ENCODE measurements around the gene ENSA.
"Not testable (repeated sequence)": the region's sequence is repeated elsewhere in the genome, so short reads cannot be mapped to it uniquely, and the experiment has no call there.

The ENSA gene, protein sequence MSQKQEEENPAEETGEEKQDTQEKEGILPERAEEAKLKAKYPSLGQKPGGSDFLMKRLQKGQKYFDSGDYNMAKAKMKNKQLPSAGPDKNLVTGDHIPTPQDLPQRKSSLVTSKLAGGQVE

DNA sequence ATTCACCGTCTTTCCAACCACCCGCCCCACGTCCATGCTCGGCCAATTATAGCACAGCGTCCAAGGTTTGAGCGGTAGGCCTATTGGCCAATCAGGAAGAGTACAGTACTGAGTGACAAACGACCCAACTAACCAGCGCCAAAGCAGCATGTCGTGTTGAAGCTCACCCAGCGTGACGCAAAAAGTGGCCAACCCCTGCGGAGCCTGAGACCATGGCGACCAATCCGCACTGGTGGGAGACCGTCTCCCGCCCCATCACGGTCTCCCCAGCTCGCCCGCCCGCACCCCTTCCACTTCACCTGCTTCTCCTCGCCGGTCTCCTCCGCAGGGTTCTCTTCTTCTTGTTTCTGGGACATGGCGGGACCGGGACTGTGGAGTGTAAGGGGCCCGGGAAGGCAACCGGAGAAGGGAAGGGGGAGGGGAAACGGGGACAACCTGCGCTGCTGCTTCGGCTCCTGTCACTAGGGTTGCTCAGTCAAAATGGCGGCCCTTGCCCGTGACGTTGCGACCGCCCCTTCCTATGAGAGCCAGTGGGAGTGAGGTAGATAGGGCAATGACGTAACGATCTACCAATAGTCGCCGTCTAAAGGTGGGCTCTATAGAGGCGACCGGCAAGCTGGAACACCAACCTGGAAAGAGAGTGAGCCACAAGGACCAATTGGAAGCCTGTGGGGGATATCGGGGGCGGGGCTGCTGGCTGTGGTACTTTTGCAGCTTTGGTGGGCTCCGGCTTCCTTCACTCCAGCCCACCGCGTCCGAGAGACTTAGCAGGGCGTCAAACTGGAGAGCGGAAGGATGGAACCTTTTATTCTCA is at the start of gene ENSA:
ENSA (minus strand) TSS at position 498 of the 814 bp plus-strand sequence; CDS start at position 356, 142 bp downstream.
- DNase-seq = peak; percentile 98

DNA sequence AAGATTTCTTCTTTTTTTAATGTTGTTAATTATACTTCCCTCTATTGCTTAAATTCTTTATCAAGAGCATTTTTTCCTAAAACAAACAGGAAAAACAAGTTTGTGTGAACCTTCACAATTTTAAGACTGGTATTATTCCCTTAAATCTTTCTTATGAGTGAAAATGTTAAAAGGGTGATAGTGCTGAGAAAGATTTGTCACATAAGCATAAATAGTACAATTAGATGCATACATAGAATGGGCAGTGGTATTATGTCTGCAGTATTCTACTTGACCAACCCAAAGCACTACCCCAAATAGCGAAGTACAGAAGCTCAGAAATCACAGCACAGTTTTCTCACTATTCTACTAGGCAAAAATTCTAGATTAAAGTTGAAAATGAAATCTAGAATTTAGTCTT is 49.6 kb upstream of the ENSA start:
- no peak for DNase-seq

DNA sequence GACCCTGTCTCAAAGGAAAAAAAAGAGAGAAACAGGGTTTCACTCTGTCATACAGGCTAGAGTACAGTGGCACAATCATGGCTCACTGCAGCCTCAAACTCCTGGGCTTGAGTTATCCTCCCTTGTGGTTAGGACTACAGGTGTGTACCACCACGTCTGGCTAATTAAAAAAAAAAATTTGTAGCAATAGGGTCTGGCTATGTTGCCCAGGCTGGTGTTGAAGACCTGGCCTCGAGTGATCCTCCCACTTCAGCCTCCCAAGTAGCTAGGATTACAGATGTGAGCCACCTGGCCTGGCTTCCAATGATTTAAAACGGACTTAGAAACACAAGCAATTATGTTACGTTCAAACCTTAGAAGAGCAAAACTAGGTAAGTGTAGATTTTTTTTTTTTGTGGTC is 45.5 kb upstream of the ENSA start:
- DNase-seq = no peak

DNA sequence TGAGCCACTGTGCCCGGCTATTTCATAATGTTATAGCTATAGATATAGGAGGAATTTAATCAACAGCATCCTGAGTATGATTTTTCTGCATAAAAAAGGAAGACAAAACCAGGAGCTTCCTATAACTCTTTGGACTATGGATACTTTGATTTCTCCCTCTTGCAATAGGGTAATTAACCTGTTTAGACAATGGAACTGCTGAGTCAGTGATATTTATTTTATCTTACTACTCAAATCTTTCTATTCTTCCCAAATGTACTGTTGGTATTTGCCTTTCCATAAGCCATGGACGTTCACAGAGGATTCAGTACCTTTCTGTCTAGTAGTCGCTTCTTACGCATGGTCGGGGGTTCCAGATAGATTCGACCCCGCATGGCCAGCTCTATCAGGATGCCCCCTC is 33.9 kb upstream of the ENSA start:
- no peak for DNase-seq

DNA sequence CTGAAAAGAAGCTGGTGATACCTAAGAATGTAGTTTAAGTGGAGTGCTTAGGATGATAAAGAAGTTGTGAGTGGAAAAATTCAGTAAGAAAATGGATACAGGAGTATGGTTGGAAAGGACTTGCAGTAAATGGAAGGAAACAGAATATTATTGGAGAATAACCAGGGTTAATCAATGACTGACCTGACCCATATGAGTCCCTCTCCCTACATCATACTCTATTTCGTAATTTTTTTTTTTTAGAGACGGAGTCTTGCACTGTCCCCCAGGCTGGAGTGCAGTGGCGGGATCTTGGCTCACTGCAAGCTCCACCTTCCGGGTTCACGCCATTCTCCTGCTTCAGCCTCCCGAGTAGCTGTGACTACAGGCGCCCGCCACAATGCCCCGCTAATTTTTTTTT is 33.4 kb upstream of the ENSA start:
- no peak for DNase-seq

DNA sequence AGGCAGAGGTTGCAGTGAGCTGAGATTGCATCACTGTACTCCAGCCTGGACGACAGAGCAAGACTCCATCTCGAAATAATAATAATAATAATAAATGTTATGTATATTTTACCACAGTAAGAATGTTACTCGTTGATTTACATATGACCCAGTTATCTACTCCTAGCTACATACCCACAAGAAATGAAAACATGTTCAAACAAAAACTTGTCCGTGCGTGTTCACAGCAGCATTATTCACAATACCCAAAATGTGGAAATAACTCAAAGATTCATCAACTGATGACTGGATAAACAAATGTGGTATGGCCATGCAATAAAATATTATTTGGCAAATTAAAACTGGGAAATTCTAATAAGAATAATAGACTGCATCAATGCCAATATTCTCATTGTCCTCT is 31.7 kb upstream of the ENSA start:
- no peak for DNase-seq

DNA sequence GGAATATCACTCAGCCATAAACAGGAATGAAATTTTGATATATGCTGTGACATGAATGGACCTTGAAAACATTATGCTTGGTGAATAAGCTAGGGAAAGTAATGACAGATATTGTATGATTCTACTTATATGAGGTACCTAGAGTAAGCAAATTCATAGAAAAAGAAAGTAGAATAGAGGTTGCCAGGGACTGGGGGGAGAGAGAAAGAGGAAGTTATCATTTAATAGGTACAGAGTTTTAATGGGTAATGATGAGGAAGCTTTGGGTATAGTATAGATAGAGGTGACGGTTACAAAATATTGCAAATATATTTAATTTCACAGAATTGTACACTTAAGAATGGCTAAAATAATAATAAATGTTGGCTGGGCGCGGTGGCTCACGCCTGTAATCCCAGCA is 31.2 kb upstream of the ENSA start:
- no peak for DNase-seq

DNA sequence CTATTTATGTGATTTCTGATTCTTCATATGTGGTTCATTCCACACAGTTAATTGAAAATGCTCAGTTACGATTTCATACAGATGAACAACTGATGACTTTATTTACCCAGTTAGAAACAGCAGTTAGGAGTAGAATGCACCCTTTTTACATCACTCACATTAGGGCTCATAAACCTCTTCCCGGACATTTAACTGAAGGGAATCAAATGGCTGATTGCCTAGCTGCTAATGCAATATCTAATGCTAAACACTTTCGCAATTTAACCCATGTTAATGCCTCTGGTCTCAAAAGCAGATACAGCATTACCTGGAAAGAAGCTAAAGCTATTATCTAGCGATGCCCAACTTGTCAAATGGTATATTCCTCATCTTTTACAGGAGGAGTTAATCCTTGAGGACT is 27.7 kb upstream of the ENSA start:
- not testable (repeated sequence) for DNase-seq

DNA sequence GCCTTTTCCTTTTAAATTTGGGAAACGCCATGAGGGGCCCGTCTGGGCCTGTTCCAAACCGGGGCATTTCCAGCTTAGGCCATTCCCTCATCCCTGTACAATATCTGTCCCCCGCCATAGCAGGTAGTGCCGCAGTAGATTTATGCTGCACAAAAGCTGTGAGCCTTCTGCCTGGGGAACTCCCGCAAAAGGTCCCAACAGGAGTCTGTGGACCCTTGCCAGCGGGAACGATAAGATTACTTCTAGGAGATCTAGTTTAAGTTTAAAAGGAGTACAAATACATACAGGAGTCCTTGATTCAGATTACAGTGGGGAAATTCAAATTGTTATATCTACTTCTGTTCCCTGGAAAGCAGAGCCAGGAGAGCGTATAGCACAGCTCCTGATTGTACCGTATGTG is 25.2 kb upstream of the ENSA start:
- not testable (repeated sequence) for DNase-seq

DNA sequence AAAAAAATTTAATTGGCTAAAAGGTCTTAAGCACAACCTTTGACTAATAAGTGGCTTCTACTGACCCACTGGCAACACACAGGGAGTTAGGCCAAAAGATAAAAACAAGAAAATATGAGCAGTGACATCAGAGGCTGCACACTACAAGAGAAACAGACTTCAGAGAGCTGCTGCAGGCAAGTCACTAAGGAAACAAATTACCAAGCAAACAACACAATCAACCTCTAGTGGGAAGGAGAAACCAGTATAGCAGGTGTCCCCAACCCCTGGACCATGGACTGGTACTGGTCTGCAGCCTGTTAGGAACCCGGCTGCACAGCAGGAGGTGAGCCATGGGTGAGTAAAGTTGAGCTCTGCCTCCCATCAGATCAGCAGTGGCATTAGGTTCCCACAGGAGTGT is 20.8 kb upstream of the ENSA start:
- DNase-seq = no peak

DNA sequence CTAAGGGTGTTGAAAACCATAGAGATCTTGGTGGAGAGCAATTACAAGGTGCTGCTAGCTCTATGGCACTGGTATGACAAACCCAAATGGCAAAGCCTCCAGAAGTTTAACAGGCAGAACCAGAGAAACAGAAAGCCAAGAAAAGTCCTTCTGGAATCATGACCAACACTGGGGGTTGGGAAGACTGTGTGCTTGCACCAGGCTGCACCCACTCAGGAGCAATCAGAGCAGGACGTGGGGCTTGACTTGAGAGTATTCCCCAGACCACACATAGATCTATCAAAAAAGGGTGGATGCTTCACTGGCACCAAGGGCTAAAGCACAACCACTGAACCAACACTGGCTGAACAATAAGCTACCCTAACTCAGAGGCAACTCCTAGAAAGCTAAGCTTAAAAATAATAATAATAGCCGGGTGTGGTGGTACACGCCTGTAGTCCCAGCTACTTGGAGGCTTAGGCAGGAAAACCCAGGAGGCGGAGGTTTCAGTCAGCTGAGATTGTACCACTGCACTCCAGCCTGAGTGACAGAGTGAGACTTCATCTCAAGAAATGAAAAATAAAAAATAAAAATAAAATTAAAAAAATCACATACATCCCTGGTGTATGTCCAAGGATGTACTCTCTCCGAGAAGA is 20.1 kb upstream of the ENSA start:
- no peak for DNase-seq

DNA sequence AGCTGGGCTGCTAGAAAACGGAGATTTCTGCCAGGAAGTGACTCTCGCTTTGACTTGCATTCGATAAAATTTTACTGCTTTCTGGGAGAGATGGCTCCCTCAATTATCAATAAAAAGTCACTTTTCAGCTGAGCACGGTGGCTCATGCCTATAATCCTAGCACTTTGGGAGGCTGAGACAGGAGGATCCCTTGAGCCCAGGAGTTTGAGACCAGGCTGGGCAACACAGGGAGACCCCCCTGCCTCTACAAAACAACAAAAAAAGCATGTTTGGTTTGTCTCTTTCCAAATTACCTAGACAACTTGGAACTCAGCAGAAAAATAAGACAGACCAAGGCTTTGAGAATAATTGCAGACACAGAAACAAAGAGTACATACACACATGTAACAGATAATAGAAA is 12.9 kb upstream of the ENSA start:
- no peak for DNase-seq

DNA sequence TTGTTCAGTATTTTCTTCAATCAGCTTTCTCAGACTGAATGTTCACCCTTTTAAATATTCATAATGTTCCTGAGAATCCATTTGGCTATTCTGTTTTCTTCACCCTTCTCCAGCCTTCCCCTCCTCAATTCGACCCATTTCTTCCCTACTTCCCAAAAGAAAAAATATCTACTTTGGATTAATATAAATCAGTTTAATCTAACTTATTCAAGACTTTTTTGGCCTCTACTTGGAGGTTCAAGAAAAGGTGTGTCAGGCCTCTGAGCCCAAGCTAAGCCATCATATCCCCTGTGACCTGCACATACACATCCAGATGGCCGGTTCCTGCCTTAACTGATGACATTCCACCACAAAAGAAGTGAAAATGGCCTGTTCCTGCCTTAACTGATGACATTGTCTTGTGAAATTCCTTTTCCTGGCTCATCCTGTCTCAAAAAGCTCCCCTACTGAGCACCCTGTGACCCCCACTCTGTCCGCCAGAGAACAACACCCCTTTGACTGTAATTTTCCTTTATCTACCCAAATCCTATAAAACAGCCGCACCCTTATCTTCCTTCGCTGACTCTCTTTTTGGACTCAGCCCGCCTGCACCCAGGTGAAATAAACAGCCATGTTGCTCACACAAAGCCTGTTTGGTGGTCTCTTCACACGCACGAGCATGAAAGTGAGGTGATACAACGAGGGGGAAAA is 11.9 kb upstream of the ENSA start:
- not testable (repeated sequence) for DNase-seq

DNA sequence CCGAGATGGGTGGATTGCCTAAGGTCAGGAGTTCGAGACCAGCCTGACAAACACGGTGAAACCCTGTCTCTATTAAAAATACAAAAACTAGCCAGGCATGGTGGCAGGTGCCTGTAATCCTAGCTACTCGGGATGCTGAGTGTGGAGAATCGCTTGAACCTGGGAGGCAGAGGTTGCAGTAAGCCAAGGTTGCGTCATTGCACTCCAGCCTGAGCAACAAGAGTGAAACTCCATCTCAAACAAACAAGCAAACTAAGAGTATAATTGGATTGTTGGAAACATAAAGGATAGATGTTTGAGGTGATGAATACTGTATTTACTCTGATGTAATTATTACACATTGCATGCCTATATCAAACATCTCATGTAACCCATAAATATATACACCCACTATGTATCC is 9.0 kb upstream of the ENSA start:
- DNase-seq = not testable (repeated sequence)

DNA sequence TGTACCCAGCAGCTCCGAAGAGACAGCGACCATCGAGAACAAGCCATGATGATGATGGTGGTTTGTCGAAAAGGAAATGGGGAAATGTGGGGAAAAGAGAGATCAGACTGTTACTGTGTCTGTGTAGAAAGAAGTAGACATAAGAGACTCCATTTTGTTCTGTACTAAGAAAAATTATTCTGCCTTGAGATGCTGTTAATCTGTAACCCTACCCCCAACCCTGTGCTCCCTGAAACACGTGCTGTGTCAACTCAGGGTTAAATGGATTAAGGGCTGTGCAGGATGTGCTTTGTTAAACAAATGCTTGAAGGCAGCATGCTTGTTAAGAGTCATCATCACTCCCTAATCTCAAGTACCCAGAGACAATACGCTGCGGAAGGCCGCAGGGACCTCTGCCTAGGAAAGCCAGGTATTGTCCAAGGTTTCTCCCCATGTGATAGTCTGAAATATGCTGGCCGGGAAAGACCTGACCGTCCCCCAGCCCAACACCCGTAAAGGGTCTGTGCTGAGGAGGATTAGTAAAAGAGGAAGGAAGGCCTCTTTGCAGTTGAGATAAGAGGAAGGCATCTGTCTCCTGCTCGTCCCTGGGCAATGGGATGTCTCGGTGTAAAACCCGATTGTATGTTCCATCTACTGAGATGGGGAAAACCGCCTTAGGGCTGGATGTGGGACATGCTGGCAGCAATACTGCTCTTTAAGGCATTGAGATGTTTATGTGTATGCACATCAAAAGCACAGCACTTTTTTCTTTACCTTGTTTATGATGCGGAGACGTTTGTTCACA is 5.6 kb upstream of the ENSA start:
- DNase-seq = not testable (repeated sequence)

DNA sequence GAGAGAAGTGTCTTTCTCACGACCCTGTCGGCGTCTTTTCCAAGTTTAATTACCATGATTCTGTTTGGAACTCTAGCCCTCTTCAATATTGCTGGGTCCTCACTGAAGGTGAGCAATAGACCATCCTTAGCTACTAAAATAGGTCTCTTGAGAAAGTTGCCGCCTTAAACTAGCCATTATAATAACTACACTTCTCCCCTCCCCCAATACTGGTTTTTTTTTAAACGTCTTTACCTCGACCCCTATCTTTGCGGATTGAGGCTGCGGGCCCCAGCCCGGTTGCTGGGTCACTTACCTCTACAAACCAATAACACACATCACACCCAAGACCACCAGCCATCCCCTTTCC is 672 bp downstream of the ENSA start:
- DNase-seq = no peak

DNA sequence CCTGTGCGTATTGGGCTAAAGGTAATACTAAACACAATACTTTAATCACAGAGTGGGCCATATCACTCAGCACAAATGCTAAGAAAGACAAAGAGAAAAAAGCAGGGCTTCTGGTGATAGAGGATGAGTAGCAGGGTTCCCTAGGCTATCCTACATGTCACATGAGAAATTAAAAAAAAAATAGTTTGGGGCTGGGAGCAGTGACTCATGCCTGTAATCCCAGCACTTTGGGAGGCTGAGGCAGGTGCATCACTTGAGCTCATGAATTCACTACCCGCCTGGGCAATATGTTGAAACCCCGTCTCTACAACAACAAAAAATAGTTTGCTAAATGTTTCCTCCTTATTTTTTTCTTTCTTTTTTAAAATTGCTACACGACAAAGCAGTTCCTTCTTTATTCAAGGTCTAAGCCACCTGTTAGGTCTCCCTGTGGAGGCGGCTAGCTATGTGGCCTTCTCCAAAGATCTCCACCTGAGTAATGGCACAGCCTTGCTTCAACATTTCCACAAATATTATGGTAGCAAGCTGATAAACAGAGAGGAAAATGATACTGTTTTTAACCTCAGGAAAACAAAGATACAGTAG is 1.5 kb downstream of the ENSA start:
- no peak for DNase-seq

DNA sequence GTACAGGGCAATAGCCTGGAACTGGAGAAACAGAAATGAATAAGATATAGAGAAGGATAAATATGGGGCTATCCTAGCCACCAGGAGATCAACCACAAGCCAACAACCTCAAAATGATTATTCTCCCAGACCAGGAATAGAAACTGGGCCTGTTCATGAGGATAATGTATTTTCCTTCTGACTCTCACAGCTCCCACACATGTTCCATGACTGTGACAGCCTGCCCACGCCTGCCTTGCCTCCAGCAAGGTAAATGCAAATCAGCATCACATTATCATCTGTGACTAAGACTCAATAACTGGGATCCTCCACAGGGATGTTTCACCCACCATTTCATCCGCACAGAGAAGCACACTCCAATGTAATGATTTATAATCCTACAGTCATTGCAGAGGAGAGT is 3.3 kb downstream of the ENSA start:
- no peak for DNase-seq

DNA sequence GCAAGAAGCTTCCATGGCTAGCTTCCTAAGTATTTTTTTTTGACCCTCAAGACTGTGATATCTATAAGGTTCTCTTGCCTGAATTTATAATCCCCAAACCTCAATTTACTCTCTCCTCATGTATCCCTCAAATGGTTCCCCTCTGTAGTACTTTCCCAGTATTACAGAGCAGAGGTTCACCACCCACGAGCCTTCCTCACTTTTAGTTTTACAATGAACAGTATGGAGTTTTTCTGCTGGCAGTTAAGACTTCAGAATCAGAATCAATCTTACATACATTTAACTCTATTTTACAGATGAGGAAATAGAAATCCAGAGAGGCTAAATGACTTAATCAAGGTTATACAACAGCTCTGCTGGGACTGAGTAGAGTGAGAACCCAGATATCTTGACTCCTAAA is 4.9 kb downstream of the ENSA start:
- DNase-seq = not testable (repeated sequence)

DNA sequence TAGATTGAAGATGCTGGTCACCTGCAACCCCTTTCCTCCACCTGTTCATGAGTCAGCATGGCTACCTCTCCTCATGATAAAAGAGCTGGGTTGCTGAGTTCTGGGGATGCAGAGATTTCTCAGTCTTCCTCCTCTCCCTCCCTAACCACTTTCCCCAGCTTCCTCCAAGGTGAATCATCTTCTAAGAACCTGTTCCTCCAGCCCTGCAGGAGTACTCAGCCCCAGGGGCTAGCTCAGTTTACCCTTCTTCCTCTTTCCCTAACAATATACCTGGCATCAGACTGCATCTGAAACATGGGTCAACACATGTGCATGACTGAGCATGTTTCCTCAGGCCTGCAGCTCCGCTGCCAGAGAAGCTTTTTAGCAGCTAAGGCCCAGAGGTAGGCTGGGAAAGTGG is 5.3 kb downstream of the ENSA start:
- DNase-seq = not testable (repeated sequence)

DNA sequence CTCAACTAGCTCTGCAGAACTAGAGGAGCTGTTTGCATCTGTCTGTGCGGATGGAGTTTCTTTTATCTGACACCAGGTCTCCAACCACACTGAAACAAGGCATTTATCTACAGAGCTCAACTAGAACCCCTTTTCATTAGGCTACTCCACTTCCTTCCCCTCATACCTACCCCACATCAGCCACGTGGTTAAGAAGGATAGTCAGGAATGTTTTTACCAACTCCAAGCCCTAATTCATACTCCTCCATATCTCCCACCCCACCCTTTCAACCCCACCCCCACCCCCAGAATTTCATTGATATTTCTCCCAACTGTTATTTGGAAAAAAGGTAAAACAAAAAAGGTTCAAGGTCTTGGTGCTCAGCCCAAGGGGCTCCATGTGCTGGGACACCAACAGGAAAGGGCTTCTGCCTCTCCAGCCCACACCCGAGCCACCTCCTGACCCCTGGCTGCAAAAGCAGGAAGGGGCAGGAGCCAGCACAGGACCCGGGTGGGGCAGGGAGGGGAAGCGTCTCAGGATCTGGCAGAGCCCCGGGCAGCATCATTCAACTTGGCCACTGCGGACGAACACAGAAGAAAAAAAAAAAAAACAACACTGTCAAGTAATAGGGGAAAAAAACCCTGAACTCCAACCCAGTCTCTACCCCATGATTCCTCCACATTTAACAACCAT is 7.0 kb downstream of the ENSA start:
- no peak for DNase-seq
